ENCODE results near the gene PRKN.

Gene PRKN

GRCh38 chr6:162273986-162274385 lies 453.6 kb downstream of the PRKN start:
- no peak for DNase-seq

GRCh38 chr6:162271922-162272321 lies 455.6 kb downstream of the PRKN start:
- DNase-seq: no peak

- DNase-seq: no peak
Observed at GRCh38 chr6:162270966-162271365, 456.6 kb downstream of the PRKN start.

- DNase-seq: no peak
Observed at GRCh38 chr6:162267641-162268040, 459.9 kb downstream of the PRKN start.

GRCh38 chr6:162267126-162267525 lies 460.4 kb downstream of the PRKN start:
- DNase-seq: no peak

- DNase-seq: no peak
Observed at GRCh38 chr6:162264581-162264980, 463.0 kb downstream of the PRKN start.

GRCh38 chr6:162262466-162263196 lies 464.9 kb downstream of the PRKN start:
- no peak for DNase-seq

GRCh38 chr6:162261598-162261997 lies 466.0 kb downstream of the PRKN start:
- DNase-seq: no peak

GRCh38 chr6:162260027-162260426 lies 467.5 kb downstream of the PRKN start:
- DNase-seq: no peak

GRCh38 chr6:162258647-162259046 lies 468.9 kb downstream of the PRKN start:
- peak; percentile 42 for DNase-seq

GRCh38 chr6:162256361-162256760 lies 471.2 kb downstream of the PRKN start:
- DNase-seq: no peak

GRCh38 chr6:162251257-162251656 lies 476.3 kb downstream of the PRKN start:
- no peak for DNase-seq

- DNase-seq: no peak
Observed at GRCh38 chr6:162249907-162250642, 477.5 kb downstream of the PRKN start.

- DNase-seq: no peak
Observed at GRCh38 chr6:162245830-162246420, 481.6 kb downstream of the PRKN start.

- no peak for DNase-seq
Observed at GRCh38 chr6:162244031-162244430, 483.5 kb downstream of the PRKN start.

GRCh38 chr6:162242915-162243314 lies 484.7 kb downstream of the PRKN start:
- no peak for DNase-seq

GRCh38 chr6:162239330-162239729 lies 488.2 kb downstream of the PRKN start:
- DNase-seq: no peak

- no peak for DNase-seq
Observed at GRCh38 chr6:162238675-162239074, 488.9 kb downstream of the PRKN start.

- no peak for DNase-seq
Observed at GRCh38 chr6:162237331-162237730, 490.2 kb downstream of the PRKN start.

- no peak for DNase-seq
Observed at GRCh38 chr6:162234631-162235030, 492.9 kb downstream of the PRKN start.

- DNase-seq: no peak
Observed at GRCh38 chr6:162230147-162230752, 497.3 kb downstream of the PRKN start.

GRCh38 chr6:162229093-162229492 lies 498.5 kb downstream of the PRKN start:
- no peak for DNase-seq

- DNase-seq: no peak
Observed at GRCh38 chr6:162226803-162227202, 500.8 kb downstream of the PRKN start.

GRCh38 chr6:162222521-162222920 lies 505.0 kb downstream of the PRKN start:
- DNase-seq: no peak
